Measurements from ENCODE around the gene RTP1.

GRCh38 chr3:187188931-187189330, 8.4 kb upstream of the RTP1 start:
- TF ChIP-seq TARDBP (IDR thresholded peaks at IDR 0.05) (no peak), BHLHE40 (IDR thresholded peaks at IDR 0.05; ENCODE audit: borderline replicate concordance) (no peak), FOXA1 (IDR thresholded peaks at IDR 0.05) (no peak), NFRKB (IDR thresholded peaks at IDR 0.05) (no peak), ARNT (IDR thresholded peaks at IDR 0.05) (no peak), FOXK2 (IDR thresholded peaks at IDR 0.05) (no peak), ZNF384 (IDR thresholded peaks at IDR 0.05) (no peak)

Data from HEK293T (cell line).